Peyer's patch (tissue), 4 donors: ENCODE measurements around the gene NFYC.

Source experiments
- CTCF ChIP-seq, 6 experiments: fragments of 450-650 bp in 4 of 6; fragments of 200-600 bp in 2 of 6; sonication (generic) in 1 of 6; IDR thresholded peaks; one replicate each; pipeline ENCODE4 v1.5.1; 2017 to 2019; ENCODE audit warnings: antibody characterized with exemption in 6 of 6, mild to moderate bottlenecking in 3 of 6, moderate library complexity in 1 of 6
- POLR2A ChIP-seq, 2 donors: fragments of 450-650 bp; IDR thresholded peaks; one replicate each; pipeline ENCODE4 v1.5.1; 2017; ENCODE audit warnings: antibody characterized with exemption in 2 of 2, mild to moderate bottlenecking in 2 of 2, moderate library complexity in 2 of 2

DNA sequence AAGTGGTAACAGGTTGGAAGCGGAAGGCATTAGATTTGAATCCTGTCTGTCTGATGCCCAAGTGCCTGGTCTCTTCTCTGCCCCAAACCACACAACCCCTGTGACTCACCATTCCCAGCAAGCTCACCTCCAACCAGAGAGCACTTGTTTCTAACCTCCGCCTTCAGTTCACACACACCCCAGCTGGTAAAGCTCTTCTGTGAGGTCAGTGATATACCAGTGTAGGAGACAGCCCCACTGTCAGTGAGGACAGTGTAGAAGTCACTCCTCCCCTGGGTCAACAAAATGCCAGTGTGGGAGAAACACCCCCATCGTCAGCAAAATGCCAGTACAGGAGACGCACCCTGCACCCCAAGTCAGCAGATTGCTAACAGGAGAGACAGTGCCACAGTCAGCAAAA is 28.6 kb upstream of the NFYC start:
- no peak for TF ChIP-seq CTCF (IDR thresholded peaks at IDR 0.05)
- TF ChIP-seq POLR2A (IDR thresholded peaks at IDR 0.05): no peak
